HL-60 (cell line): ENCODE measurements around the gene SPDYC.

ENCODE experiments used
- DNase-seq, 2 experiments: peaks; one replicate each; pipeline ENCODE4 v3.0.0-alpha.2; 2010 to 2020; ENCODE audit warnings: low read depth in 1 of 2, low spot score in 1 of 2
- H3K27ac ChIP-seq: fragments of 250-450 bp; sonication (Bioruptor Pico); replicated peaks from 2 replicates; pipeline ENCODE4 v1.5.1; 2020; ENCODE audit warnings: mild to moderate bottlenecking, moderate library complexity
- H3K27me3 ChIP-seq: fragments of 250-450 bp; sonication (Bioruptor Pico); 2 replicates; pipeline ENCODE4 v1.5.1; 2021; ENCODE audit warnings: mild to moderate bottlenecking, moderate library complexity; ENCODE audit not compliant: insufficient read depth, poor library complexity, severe bottlenecking
- H3K4me3 ChIP-seq: replicated peaks from 2 replicates; pipeline ENCODE4 v1.5.1; 2011; ENCODE audit warnings: mild to moderate bottlenecking, control low read depth, low read length; ENCODE audit not compliant: insufficient read depth
- GABPA ChIP-seq: IDR thresholded peaks from 2 replicates; pipeline ENCODE4 v1.6.1; 2012; ENCODE audit warnings: low read depth
- POLR2AphosphoS5 ChIP-seq: IDR thresholded peaks from 2 replicates; pipeline ENCODE4 v1.6.1; 2012; ENCODE audit warnings: low read depth
- SPI1 ChIP-seq: IDR thresholded peaks from 2 replicates; pipeline ENCODE4 v1.6.1; 2012; ENCODE audit warnings: low read depth, mild to moderate bottlenecking, borderline replicate concordance
- TF ChIP-seq, protein P1 (sequence below): IDR thresholded peaks from 2 replicates; pipeline ENCODE4 v1.6.1; 2012; ENCODE audit warnings: low read depth; ENCODE audit not compliant: insufficient replicate concordance
- TF ChIP-seq, protein P2 (sequence below): IDR thresholded peaks from one replicate; pipeline ENCODE4 v1.5.1; 2011; ENCODE audit warnings: low read length, control low read depth, inconsistent platforms; ENCODE audit not compliant: insufficient read depth

Gene SPDYC

DNA sequence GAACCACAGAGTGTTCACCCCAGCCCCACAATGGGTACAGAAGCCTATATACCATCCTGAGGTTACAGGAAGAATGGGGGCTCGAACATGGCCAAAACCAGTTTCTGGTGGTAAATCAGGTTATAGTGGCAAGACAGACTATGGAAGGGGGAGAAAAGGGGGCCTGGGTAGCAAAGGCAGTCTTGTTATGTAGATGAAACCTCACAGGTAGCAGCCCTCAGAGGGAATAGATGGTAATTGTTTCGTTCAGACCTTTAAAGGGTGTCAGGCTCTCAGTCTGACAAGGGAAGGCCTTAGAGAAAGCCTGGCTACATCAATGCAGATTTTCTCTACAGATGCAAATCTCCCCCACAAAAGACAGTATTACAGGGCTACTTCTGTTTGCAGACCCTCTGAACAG, 15.1 kb downstream of the SPDYC start:
- TF ChIP-seq, protein P1, sequence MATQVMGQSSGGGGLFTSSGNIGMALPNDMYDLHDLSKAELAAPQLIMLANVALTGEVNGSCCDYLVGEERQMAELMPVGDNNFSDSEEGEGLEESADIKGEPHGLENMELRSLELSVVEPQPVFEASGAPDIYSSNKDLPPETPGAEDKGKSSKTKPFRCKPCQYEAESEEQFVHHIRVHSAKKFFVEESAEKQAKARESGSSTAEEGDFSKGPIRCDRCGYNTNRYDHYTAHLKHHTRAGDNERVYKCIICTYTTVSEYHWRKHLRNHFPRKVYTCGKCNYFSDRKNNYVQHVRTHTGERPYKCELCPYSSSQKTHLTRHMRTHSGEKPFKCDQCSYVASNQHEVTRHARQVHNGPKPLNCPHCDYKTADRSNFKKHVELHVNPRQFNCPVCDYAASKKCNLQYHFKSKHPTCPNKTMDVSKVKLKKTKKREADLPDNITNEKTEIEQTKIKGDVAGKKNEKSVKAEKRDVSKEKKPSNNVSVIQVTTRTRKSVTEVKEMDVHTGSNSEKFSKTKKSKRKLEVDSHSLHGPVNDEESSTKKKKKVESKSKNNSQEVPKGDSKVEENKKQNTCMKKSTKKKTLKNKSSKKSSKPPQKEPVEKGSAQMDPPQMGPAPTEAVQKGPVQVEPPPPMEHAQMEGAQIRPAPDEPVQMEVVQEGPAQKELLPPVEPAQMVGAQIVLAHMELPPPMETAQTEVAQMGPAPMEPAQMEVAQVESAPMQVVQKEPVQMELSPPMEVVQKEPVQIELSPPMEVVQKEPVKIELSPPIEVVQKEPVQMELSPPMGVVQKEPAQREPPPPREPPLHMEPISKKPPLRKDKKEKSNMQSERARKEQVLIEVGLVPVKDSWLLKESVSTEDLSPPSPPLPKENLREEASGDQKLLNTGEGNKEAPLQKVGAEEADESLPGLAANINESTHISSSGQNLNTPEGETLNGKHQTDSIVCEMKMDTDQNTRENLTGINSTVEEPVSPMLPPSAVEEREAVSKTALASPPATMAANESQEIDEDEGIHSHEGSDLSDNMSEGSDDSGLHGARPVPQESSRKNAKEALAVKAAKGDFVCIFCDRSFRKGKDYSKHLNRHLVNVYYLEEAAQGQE, result no peak
- TF ChIP-seq, protein P2, sequence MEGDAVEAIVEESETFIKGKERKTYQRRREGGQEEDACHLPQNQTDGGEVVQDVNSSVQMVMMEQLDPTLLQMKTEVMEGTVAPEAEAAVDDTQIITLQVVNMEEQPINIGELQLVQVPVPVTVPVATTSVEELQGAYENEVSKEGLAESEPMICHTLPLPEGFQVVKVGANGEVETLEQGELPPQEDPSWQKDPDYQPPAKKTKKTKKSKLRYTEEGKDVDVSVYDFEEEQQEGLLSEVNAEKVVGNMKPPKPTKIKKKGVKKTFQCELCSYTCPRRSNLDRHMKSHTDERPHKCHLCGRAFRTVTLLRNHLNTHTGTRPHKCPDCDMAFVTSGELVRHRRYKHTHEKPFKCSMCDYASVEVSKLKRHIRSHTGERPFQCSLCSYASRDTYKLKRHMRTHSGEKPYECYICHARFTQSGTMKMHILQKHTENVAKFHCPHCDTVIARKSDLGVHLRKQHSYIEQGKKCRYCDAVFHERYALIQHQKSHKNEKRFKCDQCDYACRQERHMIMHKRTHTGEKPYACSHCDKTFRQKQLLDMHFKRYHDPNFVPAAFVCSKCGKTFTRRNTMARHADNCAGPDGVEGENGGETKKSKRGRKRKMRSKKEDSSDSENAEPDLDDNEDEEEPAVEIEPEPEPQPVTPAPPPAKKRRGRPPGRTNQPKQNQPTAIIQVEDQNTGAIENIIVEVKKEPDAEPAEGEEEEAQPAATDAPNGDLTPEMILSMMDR, result no peak
- no peak for TF ChIP-seq SPI1
- no peak for DNase-seq
- no peak overlapping the region for H3K27ac ChIP-seq
- no peaks in the 10 kb centered on the region for H3K27me3 ChIP-seq
- H3K4me3 ChIP-seq, result no peak overlapping the region

DNA sequence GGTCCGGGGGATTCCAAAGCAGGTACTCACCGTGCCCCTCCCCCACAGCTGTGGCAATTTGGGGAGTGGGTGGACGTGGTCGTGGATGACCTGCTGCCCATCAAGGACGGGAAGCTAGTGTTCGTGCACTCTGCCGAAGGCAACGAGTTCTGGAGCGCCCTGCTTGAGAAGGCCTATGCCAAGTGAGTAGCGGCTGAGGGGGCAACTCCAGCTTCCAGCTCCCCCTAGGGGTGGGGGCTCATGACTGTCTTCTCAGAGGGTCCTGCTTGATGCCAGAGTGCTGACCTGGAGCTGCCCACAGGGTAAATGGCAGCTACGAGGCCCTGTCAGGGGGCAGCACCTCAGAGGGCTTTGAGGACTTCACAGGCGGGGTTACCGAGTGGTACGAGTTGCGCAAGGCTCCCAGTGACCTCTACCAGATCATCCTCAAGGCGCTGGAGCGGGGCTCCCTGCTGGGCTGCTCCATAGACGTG, 15.9 kb downstream of the SPDYC start:
- Histone ChIP-seq H3K4me3 (no peak overlapping the region), H3K27me3 (no peaks in the 10 kb centered on the region), H3K27ac (no peak overlapping the region)
- DNase-seq, result no peak
- TF ChIP-seq, protein P2, result no peak
- TF ChIP-seq SPI1, result no peak
- no peak for TF ChIP-seq POLR2AphosphoS5
- TF ChIP-seq, protein P1, result no peak
- no peak for TF ChIP-seq GABPA

DNA sequence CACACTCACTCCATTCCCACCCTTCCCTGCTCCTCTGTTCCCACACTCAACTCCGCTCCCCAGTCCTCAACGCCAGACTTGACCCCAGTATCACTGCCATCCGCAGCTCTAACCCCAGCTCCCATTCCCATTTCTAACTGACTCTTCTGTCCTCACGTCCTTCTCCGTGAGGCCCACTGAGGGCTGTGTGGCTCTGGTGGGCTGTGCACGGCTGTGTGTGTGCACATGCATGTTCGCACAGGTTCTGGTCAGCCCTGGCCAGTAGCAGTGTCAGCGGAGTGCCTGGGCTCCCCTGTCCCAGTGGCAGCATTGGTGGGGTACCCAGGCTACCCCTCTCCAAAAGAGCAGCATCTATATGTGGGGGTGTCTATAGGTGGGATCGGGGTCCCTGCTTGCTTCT, 16.7 kb downstream of the SPDYC start:
- H3K27ac ChIP-seq, result no peak overlapping the region
- no peak for TF ChIP-seq GABPA
- TF ChIP-seq, protein P1, result no peak
- TF ChIP-seq POLR2AphosphoS5, result no peak
- no peak for TF ChIP-seq SPI1
- TF ChIP-seq, protein P2, result no peak

More for the DNA sequence above, 16.7 kb downstream of the SPDYC start:
- no peak overlapping the region for H3K4me3 ChIP-seq
- DNase-seq, result no peak
- no peaks in the 10 kb centered on the region for H3K27me3 ChIP-seq
